ENCODE results near the gene ALDH3A2.

- TF ChIP-seq EZH2phosphoT487 (IDR thresholded peaks at IDR 0.05; ENCODE audit: insufficient read depth, low read depth) (no peak), EZH2 (IDR thresholded peaks at IDR 0.05; ENCODE audit: insufficient read depth, poor library complexity, severe bottlenecking) (no peak)
Measured at GRCh38 chr17:19660219-19660870, 11.8 kb downstream of the ALDH3A2 start.

All from GM23248 (cell line).